ENCODE results near the gene ACBD4.

Gene ACBD4

DNA sequence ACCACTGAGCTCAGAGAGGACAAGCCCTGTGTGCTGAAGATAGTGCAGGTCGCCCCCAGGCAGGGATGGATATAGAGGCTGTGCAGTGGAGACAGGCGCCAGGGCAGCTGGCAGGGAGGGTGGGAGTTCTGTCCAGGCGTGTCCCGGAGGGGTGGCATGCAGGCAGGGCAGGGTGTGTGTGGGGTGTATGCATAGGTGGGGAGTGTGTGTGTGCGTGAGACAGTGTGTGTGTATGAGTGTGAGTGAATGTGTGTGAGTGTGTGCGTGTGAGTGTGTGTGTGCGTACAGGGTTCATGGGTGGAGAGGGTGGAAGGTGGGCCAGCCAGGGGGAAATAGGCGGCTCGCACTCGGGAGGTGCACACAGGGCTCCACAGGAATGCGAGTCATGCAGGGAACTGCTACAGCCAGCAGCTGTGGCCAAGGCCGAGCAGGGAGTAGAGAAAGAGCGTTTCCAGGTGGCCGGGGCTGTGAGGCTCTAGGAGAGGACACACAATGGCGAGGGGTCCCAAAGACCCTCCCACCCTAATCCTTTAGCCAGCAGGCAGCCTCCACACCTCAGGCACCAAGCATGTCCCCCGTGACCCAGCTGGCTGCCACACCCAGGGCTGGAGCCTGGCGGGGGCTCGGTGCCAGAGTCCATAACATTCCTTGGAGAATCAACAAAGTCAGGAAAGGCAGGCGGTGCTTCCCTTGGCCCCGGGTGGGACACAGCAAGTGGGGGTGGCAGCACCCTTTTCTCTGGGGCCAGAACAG lies 7.8 kb upstream of the ACBD4 start:
- no peak overlapping the region for H3K4me3 ChIP-seq (ENCODE audit: low read length)
- TF ChIP-seq, protein P1, sequence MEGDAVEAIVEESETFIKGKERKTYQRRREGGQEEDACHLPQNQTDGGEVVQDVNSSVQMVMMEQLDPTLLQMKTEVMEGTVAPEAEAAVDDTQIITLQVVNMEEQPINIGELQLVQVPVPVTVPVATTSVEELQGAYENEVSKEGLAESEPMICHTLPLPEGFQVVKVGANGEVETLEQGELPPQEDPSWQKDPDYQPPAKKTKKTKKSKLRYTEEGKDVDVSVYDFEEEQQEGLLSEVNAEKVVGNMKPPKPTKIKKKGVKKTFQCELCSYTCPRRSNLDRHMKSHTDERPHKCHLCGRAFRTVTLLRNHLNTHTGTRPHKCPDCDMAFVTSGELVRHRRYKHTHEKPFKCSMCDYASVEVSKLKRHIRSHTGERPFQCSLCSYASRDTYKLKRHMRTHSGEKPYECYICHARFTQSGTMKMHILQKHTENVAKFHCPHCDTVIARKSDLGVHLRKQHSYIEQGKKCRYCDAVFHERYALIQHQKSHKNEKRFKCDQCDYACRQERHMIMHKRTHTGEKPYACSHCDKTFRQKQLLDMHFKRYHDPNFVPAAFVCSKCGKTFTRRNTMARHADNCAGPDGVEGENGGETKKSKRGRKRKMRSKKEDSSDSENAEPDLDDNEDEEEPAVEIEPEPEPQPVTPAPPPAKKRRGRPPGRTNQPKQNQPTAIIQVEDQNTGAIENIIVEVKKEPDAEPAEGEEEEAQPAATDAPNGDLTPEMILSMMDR (conservative IDR thresholded peaks at IDR 0.05; ENCODE audit: low read length), result no peak
- peak; percentile 60 for DNase-seq (ENCODE audit: low read depth)

DNA sequence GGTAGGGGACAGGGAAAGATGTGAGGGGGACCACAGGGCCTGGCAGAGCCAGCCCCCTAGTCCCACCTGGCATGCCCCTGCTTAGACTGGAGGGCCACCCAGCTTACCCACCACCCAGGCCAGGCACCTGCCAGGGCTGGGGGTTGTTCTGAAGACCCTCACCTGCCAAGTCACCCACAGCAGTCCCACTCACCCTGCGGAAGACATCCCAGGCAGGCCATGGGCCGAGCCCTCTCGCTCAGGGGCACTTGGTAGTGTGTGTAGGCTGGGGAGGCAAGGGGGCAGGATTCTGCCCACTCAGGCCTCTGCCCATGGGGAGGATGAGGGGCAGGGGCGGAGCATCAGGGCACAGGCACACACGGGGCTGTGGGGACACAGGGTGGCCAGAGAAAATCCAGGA lies 7.2 kb upstream of the ACBD4 start:
- TF ChIP-seq, protein P1 (conservative IDR thresholded peaks at IDR 0.05; ENCODE audit: low read length), result no peak
- no peak for DNase-seq (ENCODE audit: low read depth)
- no peak overlapping the region for H3K4me3 ChIP-seq (ENCODE audit: low read length)

GRCh38 chr17:45128989-45129388 lies 6.5 kb upstream of the ACBD4 start:
- TF ChIP-seq, protein P1 (conservative IDR thresholded peaks at IDR 0.05; ENCODE audit: low read length), result no peak
- no peak for DNase-seq (ENCODE audit: low read depth)
- H3K4me3 ChIP-seq (ENCODE audit: low read length), result no peak overlapping the region

DNA sequence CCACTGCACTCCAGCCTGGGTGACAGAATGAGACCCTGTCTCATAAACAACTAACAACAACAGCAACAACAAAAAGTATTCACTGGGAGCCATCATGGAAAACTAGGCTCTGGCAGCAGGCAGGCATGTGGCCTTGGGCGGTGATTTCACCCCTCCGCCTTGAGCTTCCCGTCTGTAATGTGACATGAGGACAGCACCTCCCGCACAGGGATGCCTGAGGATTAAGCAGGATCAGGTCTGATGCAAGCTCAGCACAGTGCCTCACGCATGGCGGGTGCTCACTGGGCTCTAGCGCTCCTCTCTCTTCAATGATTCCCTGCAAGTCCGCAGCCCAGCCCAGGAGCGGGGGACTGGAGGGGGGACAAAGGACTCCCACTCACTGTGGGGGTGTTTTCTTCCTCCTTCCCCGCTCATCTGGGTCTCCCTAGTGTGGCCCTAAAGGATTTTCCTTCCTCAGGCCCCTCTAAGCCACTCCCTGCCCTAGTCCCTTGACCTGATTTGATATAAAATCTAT lies 6.0 kb upstream of the ACBD4 start:
- TF ChIP-seq, protein P1 (conservative IDR thresholded peaks at IDR 0.05; ENCODE audit: low read length), result no peak
- peak; percentile 80 for DNase-seq (ENCODE audit: low read depth)
- H3K4me3 ChIP-seq (ENCODE audit: low read length), result no peak overlapping the region

GRCh38 chr17:45129940-45130680 lies 5.4 kb upstream of the ACBD4 start:
- TF ChIP-seq, protein P1 (conservative IDR thresholded peaks at IDR 0.05; ENCODE audit: low read length), result no peak
- DNase-seq (ENCODE audit: low read depth), result no peak
- peak overlapping the region; percentile 86 for H3K4me3 ChIP-seq (ENCODE audit: low read length)

- H3K4me3 ChIP-seq (ENCODE audit: low read length), result peak overlapping the region; percentile 86
- TF ChIP-seq, protein P1 (conservative IDR thresholded peaks at IDR 0.05; ENCODE audit: low read length), result no peak
These were observed 4.5 kb upstream of the ACBD4 start for GRCh38 chr17:45130681-45131615.

More at GRCh38 chr17:45130681-45131615, 4.5 kb upstream of the ACBD4 start:
- no peak for DNase-seq (ENCODE audit: low read depth)

Data from AG10803 (cell line).